HepG2 (cell line): Measurements from ENCODE around the gene NYNRIN. TPM values are rescaled to one million over a fixed set of nuclear protein-coding genes. Genes with fewer than 3 reads are reported as not detected.

Source experiments
- GTF3A ChIP-seq: sonication (generic); formaldehyde crosslinking; conservative IDR thresholded peaks from 2 replicates; pipeline ENCODE4 v1.4.0; 2020; ENCODE audit warnings: mild to moderate bottlenecking, missing genetic modification reagents
- HMGA1 ChIP-seq: sonication (generic); formaldehyde crosslinking; conservative IDR thresholded peaks from 2 replicates; pipeline ENCODE4 v1.4.0; 2020; ENCODE audit warnings: missing genetic modification reagents
- HMGXB3 ChIP-seq: sonication (generic); formaldehyde crosslinking; IDR thresholded peaks from 2 replicates; pipeline ENCODE4 v1.4.0; 2020; ENCODE audit warnings: missing genetic modification reagents, borderline replicate concordance
- HNRNPH1 ChIP-seq: fragments of 200-400 bp; formaldehyde crosslinking; optimal IDR thresholded peaks from 2 replicates; pipeline ENCODE3; 2017; ENCODE audit warnings: mild to moderate bottlenecking, low read depth, low read length
- KDM5A ChIP-seq: fragments of 200-600 bp; sonication (generic); IDR thresholded peaks from 2 replicates; pipeline ENCODE4 v1.7.0; 2018; ENCODE audit warnings: antibody characterized with exemption, mild to moderate bottlenecking, low read length, borderline replicate concordance
- MAFK ChIP-seq, 2 experiments: IDR thresholded peaks in 1 of 2; conservative IDR thresholded peaks in 1 of 2; 2 replicates each; pipeline ENCODE4 v1.6.1; 2011; ENCODE audit warnings: improper control_type of control experiment in 2 of 2, low read length in 2 of 2
- NCOA5 ChIP-seq: sonication (generic); formaldehyde crosslinking; IDR thresholded peaks from 2 replicates; pipeline ENCODE4 v1.4.0; 2020; ENCODE audit warnings: missing genetic modification reagents
- NCOR1 ChIP-seq: fragments of 200-600 bp; sonication (generic); IDR thresholded peaks from 2 replicates; pipeline ENCODE4 v1.7.0; 2017; ENCODE audit warnings: antibody characterized with exemption, low read length, borderline replicate concordance
- NR2F2 ChIP-seq: IDR thresholded peaks from 2 replicates; pipeline ENCODE4 v1.6.1; 2012; ENCODE audit warnings: low read depth, inconsistent platforms, borderline replicate concordance
- ZNF142 ChIP-seq: sonication (generic); formaldehyde crosslinking; IDR thresholded peaks from 2 replicates; pipeline ENCODE4 v1.4.0; 2020; ENCODE audit warnings: missing genetic modification reagents
- ZNF232 ChIP-seq: sonication (generic); formaldehyde crosslinking; IDR thresholded peaks from 2 replicates; pipeline ENCODE4 v1.4.0; 2020; ENCODE audit warnings: missing genetic modification reagents, borderline replicate concordance
- ZNF7 ChIP-seq: IDR thresholded peaks from 2 replicates; pipeline ENCODE4 v1.6.1; 2016; ENCODE audit warnings: missing biosample characterization, missing genetic modification reagents
- polyA plus RNA-seq, 8 experiments: library from polyadenylated mRNA; depleted of rRNA in 3 of 8; stranded (reverse) in 7 of 8; unstranded in 1 of 8; fragments of >200 nt; fragmentation: Illumina TruSeq in 4 of 8; extraction: Trizol in 4 of 8; gene quantifications; 2 replicates each; pipeline versions ENCODE4 v1.2.1 to v1.2.3, GENCODE V29; 2011 to 2016; ENCODE audit warnings: low read depth in 4 of 8, missing spikeins in 1 of 8, mixed read lengths in 1 of 8; ENCODE audit not compliant: insufficient read depth in 1 of 8
- total RNA-seq, 5 experiments: library from RNA; depleted of rRNA; stranded (reverse); fragments of >200 nt; fragmentation: Illumina TruSeq; extraction: Trizol; gene quantifications; 2 replicates each; pipeline ENCODE4 v1.2.3, GENCODE V29; 2016; ENCODE audit warnings: low read depth in 1 of 5
- TF ChIP-seq, protein P1 (sequence below): IDR thresholded peaks from 2 replicates; pipeline ENCODE4 v1.6.1; 2016; ENCODE audit warnings: low read depth, control low read depth
- TF ChIP-seq, protein P2 (sequence below): sonication (generic); formaldehyde crosslinking; IDR thresholded peaks from 2 replicates; pipeline ENCODE4 v1.8.0; 2022; ENCODE audit warnings: missing genetic modification reagents, mild to moderate bottlenecking, moderate library complexity, borderline replicate concordance

NYNRIN gene
- total and polyA plus RNA-seq, 2 of the 13 experiments (the other 11 are each of a cell fraction or from before 2014, with no cell fraction given) = 0.63 to 1.1 TPM

GRCh38 chr14:24365600-24366412, 33.0 kb upstream of the NYNRIN start (continued):
- peak; percentile 91; the same call in 1 of the 2 replicates for TF ChIP-seq GTF3A (CRISPR knock-in tag)
- TF ChIP-seq, protein P1, sequence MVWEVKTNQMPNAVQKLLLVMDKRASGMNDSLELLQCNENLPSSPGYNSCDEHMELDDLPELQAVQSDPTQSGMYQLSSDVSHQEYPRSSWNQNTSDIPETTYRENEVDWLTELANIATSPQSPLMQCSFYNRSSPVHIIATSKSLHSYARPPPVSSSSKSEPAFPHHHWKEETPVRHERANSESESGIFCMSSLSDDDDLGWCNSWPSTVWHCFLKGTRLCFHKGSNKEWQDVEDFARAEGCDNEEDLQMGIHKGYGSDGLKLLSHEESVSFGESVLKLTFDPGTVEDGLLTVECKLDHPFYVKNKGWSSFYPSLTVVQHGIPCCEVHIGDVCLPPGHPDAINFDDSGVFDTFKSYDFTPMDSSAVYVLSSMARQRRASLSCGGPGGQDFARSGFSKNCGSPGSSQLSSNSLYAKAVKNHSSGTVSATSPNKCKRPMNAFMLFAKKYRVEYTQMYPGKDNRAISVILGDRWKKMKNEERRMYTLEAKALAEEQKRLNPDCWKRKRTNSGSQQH (CRISPR knock-in tag) = peak; percentile 90
- TF ChIP-seq ZNF232 = peak; percentile 89; the same call in 1 of the 2 replicates
- no peak for TF ChIP-seq HMGA1
- TF ChIP-seq NCOA5 (CRISPR knock-in tag) = no peak
- TF ChIP-seq HMGXB3 = no peak; the same call in 1 of the 2 replicates
- TF ChIP-seq NR2F2 = no peak; the same call in 1 of the 2 replicates
- TF ChIP-seq ZNF142 (CRISPR knock-in tag) = peak; percentile 78; the same call in 1 of the 2 replicates
- TF ChIP-seq, protein P2, sequence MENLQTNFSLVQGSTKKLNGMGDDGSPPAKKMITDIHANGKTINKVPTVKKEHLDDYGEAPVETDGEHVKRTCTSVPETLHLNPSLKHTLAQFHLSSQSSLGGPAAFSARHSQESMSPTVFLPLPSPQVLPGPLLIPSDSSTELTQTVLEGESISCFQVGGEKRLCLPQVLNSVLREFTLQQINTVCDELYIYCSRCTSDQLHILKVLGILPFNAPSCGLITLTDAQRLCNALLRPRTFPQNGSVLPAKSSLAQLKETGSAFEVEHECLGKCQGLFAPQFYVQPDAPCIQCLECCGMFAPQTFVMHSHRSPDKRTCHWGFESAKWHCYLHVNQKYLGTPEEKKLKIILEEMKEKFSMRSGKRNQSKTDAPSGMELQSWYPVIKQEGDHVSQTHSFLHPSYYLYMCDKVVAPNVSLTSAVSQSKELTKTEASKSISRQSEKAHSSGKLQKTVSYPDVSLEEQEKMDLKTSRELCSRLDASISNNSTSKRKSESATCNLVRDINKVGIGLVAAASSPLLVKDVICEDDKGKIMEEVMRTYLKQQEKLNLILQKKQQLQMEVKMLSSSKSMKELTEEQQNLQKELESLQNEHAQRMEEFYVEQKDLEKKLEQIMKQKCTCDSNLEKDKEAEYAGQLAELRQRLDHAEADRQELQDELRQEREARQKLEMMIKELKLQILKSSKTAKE (CRISPR knock-in tag) = no peak
- no peak for TF ChIP-seq KDM5A
- no peak; the same call in 1 of the 2 replicates for TF ChIP-seq NCOR1
- TF ChIP-seq HNRNPH1 = no peak
- TF ChIP-seq MAFK (conservative IDR thresholded peaks at IDR 0.05 in 1 of 2, IDR thresholded peaks at IDR 0.05 in 1 of 2; ENCODE audit: low read length in 2 of 2) = peak in 1 of 2 experiments; percentile 13; a peak in 1 of 4 replicates
- no peak for TF ChIP-seq ZNF7 (CRISPR knock-in tag)
